ENCODE results near the gene IGF1. TPM values are rescaled to one million over a fixed set of nuclear protein-coding genes. Genes with fewer than 3 reads are reported as not detected.

IGF1 gene
- total and polyA plus RNA-seq, 7 donors = 7.4 to 27.1 (median 15.6) TPM

- H3K27me3 ChIP-seq = no peaks in the 10 kb centered on the region
- WGBS, 2 donors = 79 to 85% methylated on average over 8 of the region's 8 CpGs
- no peaks in the 10 kb centered on the region for H3K4me1 ChIP-seq
- TF ChIP-seq POLR2AphosphoS5 (IDR thresholded peaks at IDR 0.05) (no peak), POLR2A (IDR thresholded peaks at IDR 0.05) (no peak), CTCF (IDR thresholded peaks at IDR 0.05) (no peak), EP300 (IDR thresholded peaks at IDR 0.05) (no peak)
- no peak overlapping the region for H3K4me3 ChIP-seq
- H3K9me3 ChIP-seq = no peaks in the 10 kb centered on the region
- intact Hi-C loops (cut with DNase I) = no loop called here
- DNase-seq = no peak
- no peaks in the 10 kb centered on the region for H3K36me3 ChIP-seq
- H3K27ac ChIP-seq = no peak overlapping the region
These were observed 17.4 kb downstream of the IGF1 start for GRCh38 chr12:102462795-102463465.

GRCh38 chr12:102462386-102462785, 18.0 kb downstream of the IGF1 start:
- no peaks in the 10 kb centered on the region for H3K9me3 ChIP-seq
- DNase-seq = no peak
- no peaks in the 10 kb centered on the region for H3K4me1 ChIP-seq
- WGBS, 2 donors = 93 to 94% methylated on average over 1 of the region's 1 CpG
- no peaks in the 10 kb centered on the region for H3K27me3 ChIP-seq
- H3K36me3 ChIP-seq = no peaks in the 10 kb centered on the region
- TF ChIP-seq CTCF (IDR thresholded peaks at IDR 0.05) (no peak), POLR2A (IDR thresholded peaks at IDR 0.05) (no peak), POLR2AphosphoS5 (IDR thresholded peaks at IDR 0.05) (no peak), EP300 (IDR thresholded peaks at IDR 0.05) (no peak)
- no peak overlapping the region for H3K4me3 ChIP-seq
- H3K27ac ChIP-seq = no peak overlapping the region
- intact Hi-C loops (cut with DNase I) = no loop called here

- intact Hi-C loops (cut with DNase I) = no loop called here
These were observed 18.9 kb downstream of the IGF1 start for GRCh38 chr12:102461501-102461900.

GRCh38 chr12:102459314-102459713, 21.0 kb downstream of the IGF1 start:
- intact Hi-C loops (cut with DNase I) = no loop called here
- Histone ChIP-seq H3K27ac (no peak overlapping the region), H3K27me3 (no peaks in the 10 kb centered on the region), H3K4me3 (no peak overlapping the region), H3K9me3 (no peaks in the 10 kb centered on the region), H3K36me3 (no peaks in the 10 kb centered on the region), H3K4me1 (no peaks in the 10 kb centered on the region)
- 55 to 74% methylated on average over 5 of the region's 5 CpGs for WGBS, 2 donors
- TF ChIP-seq POLR2AphosphoS5 (IDR thresholded peaks at IDR 0.05) (peak in 2 of 4 donors; percentile 9), EP300 (IDR thresholded peaks at IDR 0.05) (no peak)
- DNase-seq = no peak

More at GRCh38 chr12:102461501-102461900, 18.9 kb downstream of the IGF1 start:
- Histone ChIP-seq H3K9me3 (no peaks in the 10 kb centered on the region), H3K36me3 (no peaks in the 10 kb centered on the region), H3K27ac (no peak overlapping the region), H3K27me3 (no peaks in the 10 kb centered on the region), H3K4me3 (no peak overlapping the region), H3K4me1 (no peaks in the 10 kb centered on the region)
- TF ChIP-seq CTCF (IDR thresholded peaks at IDR 0.05) = no peak
- no peak for TF ChIP-seq POLR2AphosphoS5 (IDR thresholded peaks at IDR 0.05)
- no peak for TF ChIP-seq POLR2A (IDR thresholded peaks at IDR 0.05)
- TF ChIP-seq EP300 (IDR thresholded peaks at IDR 0.05) = no peak
- no peak for DNase-seq
- 78 to 84% methylated on average over 1 of the region's 1 CpG for WGBS, 2 donors

- intact Hi-C loops (cut with DNase I) = no loop called here
- H3K4me3 ChIP-seq = no peak overlapping the region
- TF ChIP-seq CTCF (IDR thresholded peaks at IDR 0.05) (no peak), POLR2AphosphoS5 (IDR thresholded peaks at IDR 0.05) (peak in 2 of 4 donors; percentile 20 to 66)
- DNase-seq = peak; percentile 80
- H3K36me3 ChIP-seq = no peaks in the 10 kb centered on the region
- H3K4me1 ChIP-seq = no peaks in the 10 kb centered on the region
- H3K27me3 ChIP-seq = no peaks in the 10 kb centered on the region
- 82 to 87% methylated on average over 4 of the region's 4 CpGs for WGBS, 2 donors
- peak overlapping the region in 1 of 4 donors; percentile 39 for H3K27ac ChIP-seq
- H3K9me3 ChIP-seq = no peaks in the 10 kb centered on the region
These were observed 25.3 kb downstream of the IGF1 start for GRCh38 chr12:102454808-102455760.
